Measurements from ENCODE around the gene TMEM63A. TPM values are rescaled to one million over a fixed set of nuclear protein-coding genes. Genes with fewer than 3 reads are reported as not detected.
"Not testable (repeated sequence)": the region's sequence is repeated elsewhere in the genome, so short reads cannot be mapped to it uniquely, and the experiment has no call there.

Gene TMEM63A
- polyA plus RNA-seq, 1 donor (not counting 4 experiments of a cell fraction or from before 2014, with no cell fraction given): 16.5 TPM

GRCh38 chr1:225838793-225839192 is 43.4 kb downstream of the TMEM63A start:
- H3K9ac ChIP-seq (ENCODE audit: control insufficient read depth, extremely low read depth, insufficient read depth, low read length): no peak overlapping the region
- no peak for FAIRE-seq
- dilution Hi-C loops (cut with MboI; ENCODE audit: extremely low pct_ligation_motif_present, low sequenced_read_pairs): no loop called here

GRCh38 chr1:225836296-225836695 is 45.9 kb downstream of the TMEM63A start:
- H3K4me1 ChIP-seq (ENCODE audit: control insufficient read depth, extremely low read depth, insufficient read depth, low read length); DNase-seq (ENCODE audit: low read depth, low spot score); H2AFZ ChIP-seq (ENCODE audit: control insufficient read depth, low read length); FAIRE-seq; H3K27ac ChIP-seq (ENCODE audit: control insufficient read depth, insufficient read depth, low read length); H3K36me3 ChIP-seq (ENCODE audit: control insufficient read depth in 2 of 2, extremely low read depth in 1 of 2, insufficient read depth in 2 of 2, low read length in 2 of 2); H3K9me1 ChIP-seq (ENCODE audit: control insufficient read depth, extremely low read depth, insufficient read depth, low read length); H3K79me2 ChIP-seq (ENCODE audit: control insufficient read depth, insufficient read depth, low read length); H4K20me1 ChIP-seq (ENCODE audit: control insufficient read depth, extremely low read depth, insufficient read depth, low read length); H3K9me3 ChIP-seq (ENCODE audit: control insufficient read depth, low read depth, low read length); H3K27me3 ChIP-seq (ENCODE audit: control insufficient read depth, extremely low read depth, insufficient read depth, low read length); H3K9ac ChIP-seq (ENCODE audit: control insufficient read depth, extremely low read depth, insufficient read depth, low read length); dilution Hi-C loops (cut with MboI; ENCODE audit: extremely low pct_ligation_motif_present, low sequenced_read_pairs); H3K4me3 ChIP-seq (ENCODE audit: control insufficient read depth in 2 of 3, extremely low read depth in 1 of 3, insufficient read depth in 2 of 3, low read depth in 1 of 3, low read length in 3 of 3); H3K4me2 ChIP-seq (ENCODE audit: control insufficient read depth, extremely low read depth, insufficient read depth, low read depth, low read length): not testable (repeated sequence)

More at GRCh38 chr1:225838793-225839192, 43.4 kb downstream of the TMEM63A start:
- H3K27me3 ChIP-seq (ENCODE audit: control insufficient read depth, extremely low read depth, insufficient read depth, low read length): no peaks in the 10 kb centered on the region
- no peak overlapping the region for H3K4me3 ChIP-seq (ENCODE audit: control insufficient read depth in 2 of 3, extremely low read depth in 1 of 3, insufficient read depth in 2 of 3, low read depth in 1 of 3, low read length in 3 of 3)
- H3K4me1 ChIP-seq (ENCODE audit: control insufficient read depth, extremely low read depth, insufficient read depth, low read length): no peaks in the 10 kb centered on the region
- H3K9me1 ChIP-seq (ENCODE audit: control insufficient read depth, extremely low read depth, insufficient read depth, low read length): no peaks in the 10 kb centered on the region
- TF ChIP-seq, protein P1, sequence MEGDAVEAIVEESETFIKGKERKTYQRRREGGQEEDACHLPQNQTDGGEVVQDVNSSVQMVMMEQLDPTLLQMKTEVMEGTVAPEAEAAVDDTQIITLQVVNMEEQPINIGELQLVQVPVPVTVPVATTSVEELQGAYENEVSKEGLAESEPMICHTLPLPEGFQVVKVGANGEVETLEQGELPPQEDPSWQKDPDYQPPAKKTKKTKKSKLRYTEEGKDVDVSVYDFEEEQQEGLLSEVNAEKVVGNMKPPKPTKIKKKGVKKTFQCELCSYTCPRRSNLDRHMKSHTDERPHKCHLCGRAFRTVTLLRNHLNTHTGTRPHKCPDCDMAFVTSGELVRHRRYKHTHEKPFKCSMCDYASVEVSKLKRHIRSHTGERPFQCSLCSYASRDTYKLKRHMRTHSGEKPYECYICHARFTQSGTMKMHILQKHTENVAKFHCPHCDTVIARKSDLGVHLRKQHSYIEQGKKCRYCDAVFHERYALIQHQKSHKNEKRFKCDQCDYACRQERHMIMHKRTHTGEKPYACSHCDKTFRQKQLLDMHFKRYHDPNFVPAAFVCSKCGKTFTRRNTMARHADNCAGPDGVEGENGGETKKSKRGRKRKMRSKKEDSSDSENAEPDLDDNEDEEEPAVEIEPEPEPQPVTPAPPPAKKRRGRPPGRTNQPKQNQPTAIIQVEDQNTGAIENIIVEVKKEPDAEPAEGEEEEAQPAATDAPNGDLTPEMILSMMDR (optimal IDR thresholded peaks at IDR 0.05 in 1 of 3, IDR thresholded peaks at IDR 0.05 in 1 of 3, conservative IDR thresholded peaks at IDR 0.05 in 1 of 3; ENCODE audit: extremely low read depth in 1 of 3, insufficient read depth in 2 of 3, low read length in 3 of 3): no peak
- TF ChIP-seq EZH2 (IDR thresholded peaks at IDR 0.05; ENCODE audit: low read length): no peak
- no peak for DNase-seq (ENCODE audit: low read depth, low spot score)
- H3K79me2 ChIP-seq (ENCODE audit: control insufficient read depth, insufficient read depth, low read length): no peaks in the 10 kb centered on the region
- H2AFZ ChIP-seq (ENCODE audit: control insufficient read depth, low read length): no peak overlapping the region
- H3K27ac ChIP-seq (ENCODE audit: control insufficient read depth, insufficient read depth, low read length): no peak overlapping the region
- H4K20me1 ChIP-seq (ENCODE audit: control insufficient read depth, extremely low read depth, insufficient read depth, low read length): no peaks in the 10 kb centered on the region
- no peak overlapping the region for H3K4me2 ChIP-seq (ENCODE audit: control insufficient read depth, extremely low read depth, insufficient read depth, low read depth, low read length)
- H3K36me3 ChIP-seq (ENCODE audit: control insufficient read depth in 2 of 2, extremely low read depth in 1 of 2, insufficient read depth in 2 of 2, low read length in 2 of 2): no peaks in the 10 kb centered on the region
- H3K9me3 ChIP-seq (ENCODE audit: control insufficient read depth, low read depth, low read length): no peaks in the 10 kb centered on the region

DNA sequence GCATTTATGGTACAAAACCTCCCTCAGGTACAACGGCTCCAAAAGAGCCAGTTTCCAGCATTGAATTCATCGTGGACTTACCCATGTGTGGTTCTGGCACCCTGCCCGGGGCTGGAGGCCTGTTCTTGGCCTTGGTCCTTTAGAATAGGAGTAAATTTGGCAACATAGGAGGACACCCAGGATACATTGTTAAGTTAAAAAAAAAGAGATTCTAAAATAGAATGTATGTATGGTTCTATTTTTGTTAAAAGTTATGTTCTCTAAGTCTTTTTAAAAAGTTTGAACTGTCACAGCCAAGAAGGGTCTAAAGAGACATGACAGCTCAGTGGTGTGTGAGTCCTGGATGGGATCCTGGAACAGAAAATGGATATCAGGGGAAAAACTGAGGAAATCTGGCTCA is 46.3 kb downstream of the TMEM63A start:
- dilution Hi-C loops (cut with MboI; ENCODE audit: extremely low pct_ligation_motif_present, low sequenced_read_pairs): no loop called here
- no peak for DNase-seq (ENCODE audit: low read depth, low spot score)
- H3K36me3 ChIP-seq (ENCODE audit: control insufficient read depth in 2 of 2, extremely low read depth in 1 of 2, insufficient read depth in 2 of 2, low read length in 2 of 2): no peaks in the 10 kb centered on the region

More for the DNA sequence above, 46.3 kb downstream of the TMEM63A start:
- Histone ChIP-seq H3K27me3 (ENCODE audit: control insufficient read depth, extremely low read depth, insufficient read depth, low read length) (no peaks in the 10 kb centered on the region), H3K79me2 (ENCODE audit: control insufficient read depth, insufficient read depth, low read length) (no peaks in the 10 kb centered on the region), H3K9me1 (ENCODE audit: control insufficient read depth, extremely low read depth, insufficient read depth, low read length) (no peaks in the 10 kb centered on the region), H3K9me3 (ENCODE audit: control insufficient read depth, low read depth, low read length) (no peaks in the 10 kb centered on the region), H3K4me3 (ENCODE audit: control insufficient read depth in 2 of 3, extremely low read depth in 1 of 3, insufficient read depth in 2 of 3, low read depth in 1 of 3, low read length in 3 of 3) (no peak overlapping the region), H3K4me2 (ENCODE audit: control insufficient read depth, extremely low read depth, insufficient read depth, low read depth, low read length) (no peak overlapping the region), H3K4me1 (ENCODE audit: control insufficient read depth, extremely low read depth, insufficient read depth, low read length) (no peaks in the 10 kb centered on the region), H3K9ac (ENCODE audit: control insufficient read depth, extremely low read depth, insufficient read depth, low read length) (no peak overlapping the region), H3K27ac (ENCODE audit: control insufficient read depth, insufficient read depth, low read length) (no peak overlapping the region), H4K20me1 (ENCODE audit: control insufficient read depth, extremely low read depth, insufficient read depth, low read length) (no peaks in the 10 kb centered on the region), H2AFZ (ENCODE audit: control insufficient read depth, low read length) (no peak overlapping the region)
- TF ChIP-seq EZH2 (IDR thresholded peaks at IDR 0.05; ENCODE audit: low read length): no peak
- FAIRE-seq: no peak

All from keratinocyte (primary cell).